ENCODE measurements around the gene THADA.

THADA gene

DNA sequence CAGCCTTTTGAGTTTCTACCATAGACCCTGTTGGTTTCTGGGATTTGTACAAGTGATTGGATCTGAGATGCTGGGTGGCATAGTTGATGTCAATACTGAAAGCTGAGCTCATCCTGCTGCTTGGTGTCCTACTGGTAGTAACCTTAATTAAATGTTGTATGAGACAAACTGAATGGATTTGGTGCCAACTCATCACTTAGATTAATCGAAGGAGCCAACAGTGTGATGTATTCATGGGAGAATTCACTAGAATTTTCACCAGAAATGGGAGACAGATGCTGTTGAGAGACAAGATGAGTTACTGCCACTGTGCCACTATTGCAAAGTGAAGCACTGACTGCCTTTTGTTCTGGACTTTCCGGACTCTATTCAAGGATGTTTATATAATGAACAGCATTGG lies 158.5 kb downstream of the THADA start:
- DNase-seq, result no peak

DNA sequence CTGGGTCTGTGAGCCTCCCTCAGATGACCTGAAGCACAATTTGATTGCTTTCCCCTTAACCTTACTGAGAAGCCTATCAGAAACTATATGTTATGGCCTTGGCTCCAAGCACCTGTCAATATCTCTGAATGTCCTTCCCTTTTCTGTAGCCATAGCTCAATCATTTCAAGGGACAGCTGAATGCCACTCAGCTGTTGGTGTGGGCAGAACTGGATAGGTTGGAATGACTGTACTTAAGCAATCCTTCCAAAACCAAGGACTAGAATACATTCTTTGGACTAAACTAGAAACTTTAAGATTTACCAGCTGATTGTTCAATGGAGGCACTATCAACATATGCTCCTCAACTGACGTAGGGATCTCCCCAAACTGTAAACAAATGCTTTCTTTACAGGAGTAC lies 159.4 kb downstream of the THADA start:
- no peak for DNase-seq

DNA sequence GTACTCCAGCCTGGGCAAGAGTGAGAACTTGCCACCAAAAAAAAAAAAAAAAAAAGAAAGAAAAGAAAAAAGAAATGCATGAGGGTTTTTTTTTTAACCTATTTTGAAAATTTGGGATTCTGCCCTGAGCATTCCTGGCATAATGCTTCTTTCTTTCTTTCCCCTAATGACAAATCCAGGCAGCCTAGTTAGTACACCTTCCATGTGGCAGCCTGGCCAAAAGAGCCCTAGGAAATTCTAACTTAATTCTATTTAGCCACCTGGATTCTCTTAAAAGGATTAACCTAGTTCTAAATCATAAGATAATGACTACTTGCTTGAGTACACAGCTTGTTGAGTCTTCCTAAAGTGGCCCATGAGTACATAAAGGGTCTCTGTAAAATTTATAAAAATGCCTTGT lies 160.1 kb downstream of the THADA start:
- no peak for DNase-seq

DNA sequence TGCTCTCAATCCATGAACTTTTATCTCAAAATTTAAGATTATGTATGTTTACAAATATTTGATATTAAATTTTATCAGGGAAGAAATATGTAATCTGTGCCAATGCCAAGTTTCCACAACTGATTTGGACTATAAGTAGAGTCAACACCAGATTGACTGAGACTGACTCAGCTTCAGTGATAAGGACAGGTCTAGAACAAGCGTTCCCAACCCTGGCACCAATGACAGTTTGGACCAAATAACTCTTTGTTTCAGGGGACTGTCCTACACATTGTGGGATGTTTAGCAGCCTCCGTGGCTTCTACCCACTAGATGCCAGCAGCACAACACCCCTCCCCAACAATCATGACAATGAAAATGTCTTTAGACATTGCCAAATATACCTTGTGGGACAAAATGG lies 165.3 kb downstream of the THADA start:
- no peak for DNase-seq

DNA sequence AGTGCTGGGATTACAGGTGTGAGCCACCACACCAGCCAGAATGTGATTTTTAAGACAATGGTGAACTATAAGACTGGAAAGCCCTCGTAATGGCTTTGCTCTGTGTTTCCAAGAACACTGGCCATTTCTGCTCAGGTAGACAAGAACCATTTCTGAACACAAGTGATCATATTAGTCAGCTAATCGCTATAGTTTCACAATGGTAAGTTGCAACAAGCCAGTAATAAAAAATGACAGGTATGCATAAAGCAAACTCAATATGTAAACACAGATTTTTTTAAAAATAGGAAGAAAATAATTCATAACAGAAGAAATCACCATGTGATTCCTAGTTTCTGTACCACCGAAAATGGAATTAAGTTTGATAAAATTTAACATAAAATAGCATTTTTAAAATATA lies 166.5 kb downstream of the THADA start:
- no peak for DNase-seq

DNA sequence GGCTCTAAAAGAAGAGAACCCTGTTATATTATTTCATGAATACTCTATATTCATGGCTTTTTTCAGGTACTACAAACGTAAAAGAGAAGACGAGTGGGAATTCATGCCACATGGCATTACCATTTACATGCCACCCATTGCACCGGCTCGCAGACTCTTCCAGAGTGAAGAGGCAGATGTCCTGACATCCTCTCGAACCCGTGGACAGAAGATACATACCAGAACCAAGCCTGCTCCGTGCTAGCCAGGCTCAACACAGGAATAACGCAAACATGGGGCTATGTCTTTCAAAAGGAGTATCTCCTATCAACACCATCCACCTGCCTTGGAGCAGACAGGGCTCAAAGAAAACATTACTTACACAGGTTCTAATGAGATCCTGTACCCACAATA lies 168.8 kb downstream of the THADA start:
- DNase-seq, result no peak

DNA sequence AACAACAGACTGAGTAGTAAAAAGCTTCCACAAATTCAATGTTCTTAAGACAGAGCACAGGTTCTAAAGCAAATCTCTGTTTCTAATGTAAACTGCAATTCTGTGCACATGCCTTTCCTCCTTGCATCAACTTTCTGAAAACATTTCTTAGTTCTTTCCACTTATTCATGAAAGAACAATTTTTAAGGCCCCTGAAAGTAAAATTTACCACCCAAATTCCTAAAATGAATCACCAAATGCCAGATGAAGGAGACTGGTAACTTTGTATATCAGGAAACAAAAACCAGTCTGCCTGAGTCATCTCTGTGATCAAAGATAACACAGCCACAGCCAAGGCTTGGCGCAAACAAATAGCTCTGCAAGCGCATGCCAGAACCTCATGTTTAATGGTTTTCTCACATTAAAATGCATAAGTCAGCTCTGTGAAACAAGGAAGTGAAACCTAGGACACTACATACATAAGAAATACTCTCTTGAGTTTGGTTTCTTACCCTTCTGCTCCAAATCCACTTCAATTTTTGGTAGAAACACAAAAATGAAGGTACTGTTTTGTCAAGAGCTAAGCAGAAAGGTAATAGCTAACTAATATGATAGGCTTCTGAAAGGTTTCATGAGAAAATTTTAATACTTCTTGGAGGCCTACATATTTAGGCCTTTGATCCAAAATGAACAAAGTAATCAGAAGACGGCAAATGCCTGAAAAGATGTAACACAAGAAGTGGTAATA lies 169.4 kb downstream of the THADA start:
- DNase-seq, result peak; percentile 92 to 94

DNA sequence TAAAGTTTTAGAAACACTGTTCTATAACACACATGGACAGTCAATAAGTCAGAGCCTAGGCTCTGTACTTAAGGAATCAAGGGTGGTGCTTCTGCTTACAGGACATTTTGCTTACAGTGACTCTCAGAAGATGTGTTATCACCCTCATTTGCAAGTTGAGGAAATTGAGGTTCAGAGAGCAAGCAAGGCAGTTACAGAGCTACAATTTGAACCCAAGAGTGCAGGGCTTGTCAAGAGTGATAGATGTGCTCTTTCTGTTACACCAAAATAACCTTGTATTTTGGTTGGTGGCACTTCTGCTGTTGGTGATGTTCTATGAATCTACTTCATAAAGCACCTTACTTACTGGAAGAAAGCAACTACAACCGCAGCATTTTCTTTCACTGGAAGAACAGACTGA lies 170.2 kb downstream of the THADA start:
- no peak for DNase-seq

DNA sequence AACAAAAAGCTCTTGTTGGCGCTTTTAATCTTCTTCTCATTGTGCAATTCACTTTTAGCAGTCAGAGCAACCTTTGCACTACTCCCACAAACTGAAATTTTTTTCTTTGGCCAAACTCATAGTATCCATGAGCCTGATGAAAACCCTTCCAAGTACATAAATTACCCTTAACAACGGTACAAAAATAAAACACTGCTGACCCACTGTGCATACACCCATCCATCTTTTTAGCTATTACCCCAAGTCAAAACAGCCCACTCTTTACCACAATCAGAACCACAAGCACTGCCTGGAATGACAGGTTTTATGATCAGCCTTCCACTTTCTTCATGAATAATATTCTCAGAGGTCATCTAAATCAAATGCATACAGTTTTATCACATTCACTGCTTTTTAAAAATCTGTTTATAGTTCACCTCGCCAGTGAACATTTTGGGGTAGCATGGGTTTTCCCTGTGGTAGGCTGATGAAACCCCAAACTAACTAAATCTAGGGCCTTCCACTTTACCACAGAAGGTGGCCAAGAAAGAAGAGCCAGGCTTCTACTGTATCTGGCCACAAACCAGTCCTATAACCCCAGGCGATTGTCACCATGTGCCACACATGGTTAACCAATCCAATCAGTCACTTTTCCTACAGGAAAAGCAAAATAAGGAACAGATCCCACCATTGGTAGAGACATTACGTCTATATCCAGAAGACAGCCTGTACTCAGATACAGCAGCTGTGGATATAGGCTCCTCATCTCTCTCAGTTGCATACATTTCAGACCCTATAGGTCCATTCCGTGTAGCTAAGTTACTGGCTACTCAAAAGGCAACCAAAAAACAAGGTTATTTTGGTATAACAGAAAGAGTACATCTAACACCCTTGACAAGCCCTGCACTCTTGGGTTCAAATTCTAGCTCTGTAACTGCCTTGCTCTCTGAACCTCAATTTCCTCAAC lies 171.3 kb downstream of the THADA start:
- DNase-seq, result peak in 1 of 2 donors; percentile 33

DNA sequence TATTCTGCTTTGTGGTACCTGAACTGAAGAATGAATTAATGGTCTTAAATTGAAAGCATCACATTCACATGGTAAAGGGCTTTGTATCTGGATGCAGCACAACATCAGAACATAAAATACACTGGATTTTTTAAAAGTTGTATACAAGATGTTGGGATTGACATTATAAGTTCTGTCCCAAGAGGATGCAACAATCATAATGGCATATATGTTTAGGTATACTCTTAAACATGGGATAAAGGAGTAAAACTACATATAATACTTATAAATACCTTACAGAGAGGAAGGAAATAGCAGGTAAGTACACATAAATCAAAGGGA lies 171.9 kb downstream of the THADA start:
- DNase-seq, result no peak

DNA sequence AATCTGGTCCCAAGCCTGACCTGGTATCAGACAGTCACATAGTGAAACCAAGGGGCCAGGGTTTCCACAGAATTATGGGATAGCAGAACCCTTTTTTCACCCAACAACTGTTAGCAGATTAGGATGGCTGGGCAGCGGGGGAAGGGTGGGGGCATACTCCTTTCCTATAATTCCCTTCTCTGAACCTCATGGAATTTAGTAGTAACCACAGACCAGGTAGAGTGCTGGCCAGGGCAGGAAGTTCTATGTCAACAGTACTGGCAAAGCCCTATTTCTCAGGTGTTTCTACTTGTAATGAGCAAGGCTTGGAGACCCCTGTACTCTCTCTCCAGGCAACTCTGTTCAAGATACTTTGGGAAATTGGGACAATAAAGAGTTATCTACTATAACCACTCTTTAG lies 174.6 kb downstream of the THADA start:
- DNase-seq, result no peak

DNA sequence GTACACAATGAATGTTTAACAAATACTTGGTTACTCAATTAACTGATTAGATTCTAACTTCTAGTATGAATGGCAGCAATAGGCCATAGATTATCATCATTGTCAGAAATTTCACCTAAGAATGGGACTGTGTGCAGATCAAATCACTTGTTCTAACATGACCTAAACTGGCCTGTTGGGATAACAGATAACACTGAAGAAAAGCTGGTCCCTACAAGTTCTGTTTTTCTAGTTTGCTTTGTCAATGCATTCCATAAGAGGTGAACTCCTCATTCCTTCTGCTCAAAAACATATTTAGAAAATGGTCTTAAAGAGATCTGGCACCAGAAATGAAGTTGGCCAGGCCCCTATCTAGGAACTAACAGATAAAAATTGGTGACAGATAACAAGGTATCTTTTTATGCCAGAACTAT lies 175.4 kb downstream of the THADA start:
- no peak for DNase-seq

DNA sequence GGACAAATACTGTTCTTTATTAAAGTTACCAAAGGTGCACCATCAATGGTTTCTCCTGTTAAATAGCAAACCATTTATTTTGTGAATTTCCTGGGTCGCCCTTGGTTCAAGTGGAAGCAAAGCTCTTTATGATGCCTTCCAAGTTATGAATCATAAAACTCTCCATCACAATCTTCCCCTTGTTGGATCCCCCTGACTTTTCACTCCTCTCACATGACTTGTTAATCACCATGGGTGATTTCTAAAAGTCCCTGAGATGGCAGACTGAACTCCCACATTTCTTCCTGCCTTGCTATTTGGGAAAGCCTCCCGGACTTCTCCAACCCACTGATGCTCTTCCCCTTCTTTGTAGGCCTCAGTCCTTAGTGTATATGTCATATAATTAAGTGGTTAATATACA lies 176.0 kb downstream of the THADA start:
- DNase-seq, result peak; percentile 82 to 89

DNA sequence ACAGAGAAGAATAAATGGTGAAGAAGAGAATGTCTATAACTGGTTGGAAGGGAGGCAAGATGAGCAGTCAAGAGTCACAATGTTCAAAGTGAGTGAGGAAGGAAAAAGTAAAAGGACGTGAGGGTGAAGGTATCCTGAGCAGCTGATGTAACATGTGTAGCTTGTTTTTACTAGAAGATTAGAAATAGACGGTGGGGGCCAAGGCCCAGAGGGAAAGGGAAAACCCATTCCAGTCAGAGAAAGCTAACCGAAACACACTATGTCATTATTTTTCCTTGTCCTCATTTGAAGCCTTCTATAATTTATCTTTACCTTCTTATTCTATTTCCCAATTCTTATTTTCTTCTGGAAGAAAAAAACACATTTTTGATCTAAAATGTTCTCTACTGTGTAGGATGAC lies 176.6 kb downstream of the THADA start:
- no peak for DNase-seq

DNA sequence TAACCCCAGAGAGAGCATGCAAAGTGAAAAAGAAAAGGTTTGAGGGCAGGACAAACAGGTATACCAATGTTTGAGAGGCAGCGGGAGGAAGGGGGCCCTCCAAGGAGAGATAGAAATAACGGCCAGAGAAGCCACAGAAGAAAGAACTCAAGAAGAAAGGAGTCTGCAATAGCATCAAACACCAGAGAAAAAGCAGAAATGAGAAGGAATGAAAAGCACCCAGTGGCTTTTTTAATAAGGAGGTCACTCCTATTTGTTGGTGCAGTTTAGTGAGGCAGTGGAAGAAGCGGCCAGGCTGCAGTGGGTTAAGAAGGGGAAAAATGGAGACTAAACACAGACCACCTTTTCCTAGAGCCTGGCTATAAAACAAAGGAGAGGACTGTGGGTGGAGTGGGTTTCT lies 177.2 kb downstream of the THADA start:
- peak in 1 of 2 donors; percentile 22 for DNase-seq

DNA sequence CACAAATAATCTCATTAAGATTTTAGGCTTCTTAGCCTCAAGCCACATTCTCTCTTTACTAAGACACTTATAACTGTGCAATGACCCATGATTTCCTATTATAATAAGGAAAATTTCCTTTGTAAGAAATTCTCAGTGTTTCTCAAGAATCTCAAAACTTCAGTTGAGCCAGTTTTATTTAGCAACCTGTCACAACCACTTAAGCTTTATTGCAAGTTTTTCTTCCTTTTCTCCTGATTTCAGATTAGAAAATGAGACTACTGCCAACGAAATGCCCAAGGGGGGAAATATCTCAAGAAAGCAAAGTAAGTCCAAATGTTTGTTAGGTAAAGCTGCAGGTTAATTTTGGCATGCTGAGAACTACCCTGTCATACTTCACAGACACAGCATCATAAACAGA lies 178.5 kb downstream of the THADA start:
- peak; percentile 44 to 87 for DNase-seq

DNA sequence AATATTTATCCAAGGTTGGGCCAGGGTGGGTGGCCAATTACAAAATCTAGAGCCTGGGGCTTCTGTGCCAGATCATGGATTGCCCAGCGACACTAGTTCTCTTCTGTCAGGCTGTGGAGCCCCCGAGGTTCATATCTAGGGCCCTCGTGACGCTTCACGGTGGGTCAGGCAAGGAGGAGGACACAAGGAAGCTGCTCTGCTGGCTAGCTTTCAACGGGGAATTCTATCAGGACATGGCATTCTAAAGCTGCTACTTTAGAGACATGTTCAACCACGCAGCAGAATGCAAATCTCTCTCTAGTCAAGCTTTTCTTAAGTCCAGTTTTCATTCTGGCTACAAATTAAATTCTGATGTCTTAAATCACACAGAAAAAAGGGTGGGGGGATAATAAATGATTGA lies 180.2 kb downstream of the THADA start:
- DNase-seq, result peak in 1 of 2 donors; percentile 1

DNA sequence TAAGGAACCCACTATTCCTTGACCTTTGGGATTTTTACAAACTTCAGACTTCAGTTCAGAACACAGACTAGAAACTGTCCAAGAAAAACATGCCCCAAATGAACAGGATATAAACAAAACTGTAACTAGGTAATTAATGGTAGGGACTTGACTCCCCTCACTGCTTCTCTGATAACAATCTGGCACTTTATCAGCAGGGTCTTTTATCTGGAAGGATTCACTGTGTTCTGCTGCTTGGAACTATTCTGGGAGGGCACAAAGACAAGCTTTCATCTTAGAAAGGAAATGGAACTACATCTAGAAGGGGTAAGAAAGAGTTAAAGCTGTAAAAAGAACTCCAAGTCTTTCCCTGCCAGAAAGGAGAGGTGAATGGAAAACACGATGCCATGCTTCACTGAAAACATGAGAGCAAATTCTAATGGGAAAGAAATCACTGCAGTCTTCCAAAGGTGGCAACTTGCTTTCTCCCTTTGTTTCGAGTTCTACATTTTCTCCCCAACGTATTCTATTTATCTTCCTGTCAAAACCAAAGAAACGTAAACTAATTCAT lies 181.2 kb downstream of the THADA start:
- no peak for DNase-seq

DNA sequence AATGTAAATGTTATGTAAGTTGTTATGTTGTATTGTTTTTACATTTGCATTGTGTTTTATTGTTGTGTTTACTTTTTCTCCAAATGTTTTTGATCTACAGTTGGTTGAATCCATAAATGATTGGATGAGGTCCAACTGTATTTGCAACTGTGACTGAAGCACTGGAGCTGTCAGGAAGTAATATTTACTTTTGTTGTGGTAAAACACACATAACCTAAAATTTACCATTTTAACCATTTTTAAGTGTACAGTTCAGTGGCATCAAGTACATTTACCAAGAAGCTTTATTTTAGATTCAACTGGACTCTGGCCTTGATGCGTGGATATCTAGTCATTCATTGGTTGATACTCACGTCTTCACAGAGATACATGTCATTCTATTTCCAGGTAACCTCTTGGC lies 181.8 kb downstream of the THADA start:
- DNase-seq, result no peak

DNA sequence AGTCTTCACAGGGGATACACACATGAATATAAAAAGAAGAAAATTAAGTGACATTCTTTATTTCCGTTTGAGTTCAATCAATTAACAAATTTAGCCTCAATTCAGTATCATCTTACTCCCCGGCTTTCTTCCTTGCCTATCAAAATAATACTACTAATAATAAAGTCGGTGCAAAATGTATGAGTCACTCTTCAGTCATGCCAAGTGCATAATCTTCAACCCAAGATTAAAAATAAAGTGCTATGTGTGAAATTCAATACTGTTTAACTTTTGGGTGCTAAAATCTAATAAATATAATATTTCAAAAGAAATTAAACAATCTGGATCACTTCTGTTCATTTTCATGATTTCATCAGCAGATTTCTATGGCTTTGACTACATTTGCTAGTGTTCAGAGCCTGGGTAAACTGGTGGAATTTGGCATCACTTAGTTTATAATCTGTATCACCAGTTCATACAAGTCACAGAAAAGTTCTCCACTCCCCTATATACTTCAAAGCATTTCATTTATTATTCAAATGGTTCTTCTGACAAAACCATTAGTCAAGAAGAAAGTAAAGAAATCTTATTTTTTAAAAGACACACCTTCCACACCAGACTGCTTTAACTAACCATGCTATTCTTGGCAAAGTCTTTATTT lies 183.6 kb downstream of the THADA start:
- no peak for DNase-seq

DNA sequence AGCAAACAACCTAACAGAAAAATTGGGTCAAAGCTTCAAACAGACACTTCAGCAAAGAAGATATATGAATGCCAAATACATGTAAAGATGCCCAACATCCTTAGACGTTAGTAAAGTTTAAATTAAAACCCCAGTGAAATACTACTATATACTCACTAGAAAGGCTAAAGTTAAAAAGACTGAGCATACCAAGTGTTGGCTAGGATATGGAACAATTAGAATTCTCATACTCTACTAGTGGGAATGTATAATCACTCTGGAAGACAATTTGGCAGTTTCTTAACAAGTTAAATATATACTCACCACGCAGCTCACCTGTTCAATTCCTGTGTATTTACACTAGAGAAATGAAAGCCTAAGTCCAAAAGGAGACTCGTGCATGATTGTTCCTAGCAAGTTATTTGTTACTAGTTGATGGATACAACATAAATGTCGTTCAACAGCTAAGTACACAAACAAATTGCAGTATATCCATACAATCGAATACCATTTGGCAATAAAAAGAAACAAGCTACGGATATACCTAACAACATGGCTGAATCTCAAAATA lies 185.7 kb downstream of the THADA start:
- DNase-seq, result no peak

DNA sequence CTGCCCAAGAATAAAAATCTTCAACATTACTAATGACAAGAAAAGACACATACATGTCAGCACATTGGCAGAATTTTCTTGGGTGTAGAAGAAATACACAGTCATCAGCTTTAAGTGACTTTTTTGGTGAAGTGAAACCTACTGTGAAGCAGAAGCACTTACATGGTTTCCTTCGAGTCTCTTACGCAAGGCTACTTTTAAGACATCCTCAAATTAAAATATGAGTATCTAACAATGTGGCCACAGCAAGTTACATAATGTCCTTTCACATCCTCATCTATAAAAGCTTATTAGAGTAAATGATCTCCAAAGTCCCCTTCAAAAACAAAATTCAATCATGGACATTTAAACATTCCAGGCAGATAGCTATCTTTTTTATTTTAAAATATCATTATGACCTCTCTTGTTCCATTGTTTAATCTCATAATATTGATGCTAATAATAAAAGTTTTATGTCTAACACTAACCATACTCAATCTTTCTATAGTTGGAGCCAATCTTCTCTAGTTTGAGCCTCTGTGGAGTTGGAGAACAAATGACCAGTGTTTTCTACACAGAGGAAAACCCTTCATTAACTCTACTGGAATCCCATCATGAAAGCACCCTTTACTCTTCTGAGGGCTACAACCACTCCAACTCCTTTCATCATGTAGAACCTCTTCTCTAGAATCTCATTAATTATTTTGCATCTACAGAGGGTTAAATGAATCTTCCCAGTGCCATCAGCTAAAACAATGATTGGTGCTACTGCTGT lies 187.3 kb downstream of the THADA start:
- DNase-seq, result peak; percentile 87 to 97

All from inflammatory macrophage (primary cell).